Hippocampal formation (tissue), 2 donors: Measurements from ENCODE around the gene SKIC8.

Source experiments
- DNase-seq, 2 donors: peaks; one replicate each; lab custom pipeline; 2025; lab: John Stamatoyannopoulos, UW

SKIC8 gene

DNA sequence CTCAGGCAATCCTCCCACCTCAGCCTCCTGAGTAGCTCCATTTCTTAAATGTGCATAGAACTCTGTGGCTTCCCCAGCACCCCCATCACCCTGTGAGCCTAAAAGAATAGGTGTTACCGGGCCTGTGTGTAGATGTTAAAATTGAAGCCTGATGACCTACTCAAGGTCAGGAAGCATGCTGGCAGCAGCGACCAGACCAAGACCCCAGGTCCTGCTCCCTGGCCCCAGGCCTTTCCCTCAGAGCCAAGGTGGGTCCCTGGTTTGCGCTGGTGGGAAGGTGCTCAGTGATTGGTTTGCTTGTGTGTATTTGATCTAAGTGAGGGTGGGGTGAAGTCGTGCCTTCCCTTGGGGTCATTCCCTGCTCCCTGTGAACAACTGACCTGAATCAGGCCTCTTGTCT lies 22.4 kb upstream of the SKIC8 start:
- DNase-seq: no peak

DNA sequence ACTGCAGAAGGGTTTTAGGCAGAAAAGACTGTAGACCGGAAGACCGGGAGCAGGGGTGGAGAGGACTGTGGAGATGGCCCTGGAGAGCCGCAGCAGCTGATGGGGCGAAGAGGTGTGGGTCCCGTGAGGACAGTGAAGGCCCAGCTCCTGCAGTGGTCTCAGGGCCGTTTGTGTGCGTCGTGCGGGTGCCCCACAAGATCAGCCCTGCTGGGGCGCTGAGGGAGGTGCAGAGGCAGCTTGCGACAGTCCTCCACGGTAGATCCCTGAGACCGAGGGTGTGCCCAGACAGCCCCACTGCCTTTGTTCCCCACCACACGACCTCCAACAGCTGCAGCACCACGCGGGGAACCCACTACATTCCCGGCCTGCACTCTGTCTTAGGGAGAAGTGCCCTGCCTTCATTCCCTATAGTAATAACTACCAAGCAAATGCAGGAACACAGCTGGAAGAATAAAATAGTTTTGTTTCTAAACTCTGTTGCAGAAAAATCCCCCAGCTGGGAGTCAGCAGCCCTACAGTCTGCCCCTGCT lies 21.7 kb upstream of the SKIC8 start:
- DNase-seq: no peak

DNA sequence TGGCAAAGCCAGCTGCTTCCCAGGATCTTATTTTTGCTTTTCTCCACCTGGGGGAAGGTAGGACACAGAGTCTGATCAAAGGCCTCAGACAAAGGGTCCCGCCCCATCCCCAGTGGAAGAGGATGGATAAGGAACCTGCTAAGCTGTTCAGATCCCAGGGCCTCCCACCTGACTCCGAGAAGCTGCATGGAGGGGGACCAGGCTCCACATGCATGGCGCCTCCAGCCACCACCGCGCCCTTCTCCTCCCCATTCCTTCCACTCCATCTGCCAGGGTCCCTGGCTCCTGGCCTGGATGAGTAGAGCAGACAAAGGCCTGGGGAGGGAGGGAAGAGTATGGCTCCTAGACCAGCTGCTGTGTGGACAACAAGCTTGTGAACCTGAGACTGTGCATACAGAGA lies 20.8 kb upstream of the SKIC8 start:
- no peak for DNase-seq

DNA sequence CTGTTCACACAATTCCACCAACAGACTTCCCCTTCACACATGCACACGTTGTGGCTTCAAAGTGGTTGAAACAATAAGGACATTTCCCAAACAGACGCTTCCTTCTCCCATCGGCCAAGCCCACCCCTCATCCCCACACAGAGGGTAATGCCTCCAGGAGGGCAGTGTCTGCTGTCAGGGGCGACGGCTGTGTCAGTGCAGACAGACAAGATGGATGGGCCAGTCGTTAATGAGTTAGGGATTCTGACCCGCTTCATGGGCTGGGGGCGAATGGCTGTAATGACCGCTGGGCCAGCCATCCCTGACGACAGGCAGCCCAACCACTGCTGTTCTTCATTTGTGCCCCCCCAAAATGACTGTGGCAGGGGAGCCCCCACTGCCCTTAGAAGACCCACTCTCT lies 20.2 kb upstream of the SKIC8 start:
- DNase-seq: no peak

DNA sequence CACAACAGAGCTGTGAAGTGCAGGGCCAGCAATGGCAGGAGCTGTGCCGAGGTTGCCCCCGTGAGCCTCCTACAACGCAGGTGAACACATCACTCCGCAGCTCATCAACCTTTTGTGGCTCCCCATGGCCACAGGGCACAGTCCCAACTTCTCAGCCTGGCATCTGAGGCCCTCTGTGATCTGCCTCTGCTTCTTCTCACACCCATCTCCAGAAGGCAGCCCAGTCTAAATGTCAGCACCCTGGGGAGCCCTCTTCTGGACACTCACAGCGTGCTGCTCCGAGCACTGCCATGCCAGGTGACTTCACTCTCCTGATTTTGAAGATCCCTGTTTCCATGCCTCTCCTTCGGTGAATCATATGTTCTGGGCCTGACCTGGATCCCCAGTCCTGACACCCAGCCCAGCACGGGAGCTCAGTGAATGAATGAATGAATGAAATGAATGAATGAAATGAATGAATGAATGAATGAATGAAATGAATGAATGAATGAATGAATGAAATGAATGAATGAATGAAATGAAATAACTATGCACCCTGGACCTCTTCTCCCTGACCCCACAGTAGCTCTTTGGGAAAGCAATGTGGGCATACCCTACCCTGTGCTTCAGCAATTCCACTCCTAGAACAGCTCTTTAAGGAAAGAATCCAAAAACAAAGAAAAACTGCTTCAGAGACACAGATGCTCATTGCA lies 17.9 kb upstream of the SKIC8 start:
- DNase-seq: no peak

DNA sequence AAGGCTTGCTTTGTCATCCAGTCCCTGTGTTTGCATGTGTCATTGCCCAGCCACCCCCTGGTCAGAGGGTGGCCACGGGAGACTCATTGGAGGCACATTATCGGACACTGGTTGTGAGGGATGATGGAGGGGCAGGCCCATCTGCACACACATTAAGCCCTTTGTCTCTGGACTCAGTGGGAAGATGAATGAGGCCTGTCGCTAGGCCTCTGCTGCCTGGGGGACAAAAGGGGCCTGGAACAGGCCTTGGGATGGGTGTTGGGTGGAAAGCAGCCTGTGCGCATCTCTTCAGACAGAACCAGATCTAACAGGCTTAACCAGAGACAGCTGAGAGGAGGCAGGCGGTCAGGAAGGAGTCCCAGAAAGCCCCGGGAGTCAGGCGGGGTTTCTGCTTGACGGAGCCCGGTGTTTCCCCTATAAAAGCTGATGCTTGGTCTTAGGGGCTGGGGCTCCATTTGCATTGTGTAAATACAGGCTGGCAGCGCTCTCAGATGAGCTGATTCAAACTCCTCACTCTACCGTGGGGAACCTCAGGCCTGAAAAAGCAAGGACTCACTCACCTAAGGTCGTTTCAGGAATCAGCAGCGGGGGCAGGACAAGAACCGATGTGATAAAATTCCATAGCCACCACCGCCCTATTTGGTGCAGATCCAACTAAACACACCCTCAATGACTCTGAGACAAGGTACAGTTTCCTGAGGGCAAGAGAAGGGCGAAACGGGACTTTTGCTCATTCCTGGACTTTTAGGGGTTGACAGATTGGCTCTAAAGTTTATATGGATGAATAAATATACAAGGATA lies 17.1 kb upstream of the SKIC8 start:
- peak; percentile 60 to 82 for DNase-seq

DNA sequence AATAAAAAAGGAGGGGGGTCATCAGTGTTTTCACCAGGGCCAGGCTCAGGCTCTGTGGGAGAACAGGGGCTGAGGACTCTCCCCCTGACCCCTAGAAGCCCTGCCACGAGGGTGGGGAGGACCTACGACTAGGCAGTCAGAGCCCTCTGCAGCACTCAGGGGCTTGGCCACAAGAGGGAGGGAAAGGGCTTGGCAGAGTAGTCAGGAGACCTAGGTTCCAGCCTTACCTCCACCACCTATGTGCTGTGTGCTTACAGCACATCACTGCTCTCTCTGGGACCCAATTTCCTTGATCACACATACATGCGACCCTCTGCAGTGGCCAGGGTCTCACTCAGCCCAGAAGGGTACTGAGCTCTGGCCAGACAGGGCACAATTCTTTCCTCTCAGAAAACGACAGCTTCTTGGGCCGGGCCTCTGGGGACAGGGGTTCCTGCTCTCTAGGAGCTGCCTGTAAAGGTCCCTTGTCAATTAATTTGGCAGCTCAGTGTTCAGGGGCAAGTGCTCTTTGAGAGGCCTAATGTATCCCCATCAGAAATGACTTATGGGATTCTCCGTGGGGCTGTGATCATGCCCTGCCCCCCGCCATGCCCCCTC lies 16.4 kb upstream of the SKIC8 start:
- no peak for DNase-seq

DNA sequence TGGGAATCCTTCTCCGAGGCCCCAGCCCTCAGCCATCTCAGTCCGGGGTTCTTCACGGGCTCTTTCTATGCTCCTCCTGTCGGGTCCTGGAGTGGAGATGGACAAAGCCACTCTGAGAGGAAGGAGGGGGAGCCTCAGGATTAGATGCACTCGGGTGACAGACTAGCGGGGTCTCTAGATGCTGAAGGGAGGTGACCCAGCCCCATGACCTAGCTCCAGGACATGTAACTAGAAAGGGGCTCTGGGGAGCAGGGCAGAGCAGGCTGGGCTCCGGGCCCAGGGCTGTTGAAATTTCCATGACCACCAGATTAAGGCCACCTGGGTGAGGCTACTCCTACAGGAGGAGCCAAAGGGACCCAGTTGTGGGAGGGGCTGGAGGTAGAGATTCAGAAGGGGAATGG lies 14.8 kb upstream of the SKIC8 start:
- no peak for DNase-seq

DNA sequence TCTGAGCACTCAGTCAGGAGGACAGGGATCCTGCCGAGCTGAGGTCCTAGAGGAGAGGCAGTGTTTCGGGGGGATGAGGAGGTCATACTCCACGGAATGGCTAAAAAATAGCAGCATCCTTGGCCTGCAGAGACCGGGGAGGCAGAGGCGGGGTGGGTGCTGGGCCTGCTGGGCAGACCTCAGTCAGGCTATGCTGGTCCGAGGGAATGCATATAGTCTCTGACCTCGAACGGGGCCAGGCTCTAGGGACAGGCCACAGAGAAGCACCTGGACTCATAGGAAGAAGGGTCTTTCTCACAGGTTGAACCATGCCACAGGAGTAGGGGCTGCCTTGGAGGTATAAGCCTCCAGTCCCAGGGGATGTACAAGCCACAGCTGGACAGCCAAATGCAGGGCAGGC lies 14.0 kb upstream of the SKIC8 start:
- no peak for DNase-seq

DNA sequence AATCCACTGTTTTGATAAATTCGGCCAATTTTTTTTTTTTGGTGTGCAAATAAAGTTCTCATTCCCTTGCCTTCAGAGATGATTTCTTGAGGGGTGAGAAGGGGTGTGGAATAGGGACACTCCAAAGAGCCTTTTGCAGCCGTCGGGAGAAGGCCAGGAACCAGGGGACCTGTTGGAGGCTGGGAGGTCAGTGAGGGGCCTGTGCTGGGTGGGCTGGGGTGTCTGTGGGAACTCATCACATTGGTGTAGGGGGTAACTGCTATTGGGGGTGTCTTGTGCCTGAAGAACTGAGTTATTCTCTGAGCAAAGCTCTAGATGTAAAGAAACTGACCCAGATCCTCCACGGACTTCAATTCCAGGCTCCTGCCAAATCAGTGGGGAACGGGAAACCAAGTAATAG lies 13.5 kb upstream of the SKIC8 start:
- no peak for DNase-seq

DNA sequence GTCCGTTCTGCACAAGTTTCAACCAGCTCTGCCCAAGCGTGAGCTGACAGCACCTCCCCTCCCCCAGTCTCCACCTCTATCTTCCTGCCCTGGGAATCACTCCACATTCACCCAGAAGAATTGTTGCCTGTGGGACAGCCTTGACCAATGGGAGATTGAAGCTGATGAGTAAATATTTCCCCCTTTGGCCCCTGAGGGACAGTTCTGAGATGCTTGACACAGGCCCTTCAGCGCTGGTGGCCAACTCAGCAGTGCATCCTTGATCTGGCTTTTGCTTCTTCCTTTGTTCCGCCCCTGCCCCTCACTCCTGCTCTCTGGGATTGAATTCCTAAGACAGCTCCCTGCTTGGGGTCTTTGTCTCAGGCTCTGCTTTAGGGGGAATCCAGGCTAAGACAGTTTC lies 13.1 kb upstream of the SKIC8 start:
- no peak for DNase-seq

DNA sequence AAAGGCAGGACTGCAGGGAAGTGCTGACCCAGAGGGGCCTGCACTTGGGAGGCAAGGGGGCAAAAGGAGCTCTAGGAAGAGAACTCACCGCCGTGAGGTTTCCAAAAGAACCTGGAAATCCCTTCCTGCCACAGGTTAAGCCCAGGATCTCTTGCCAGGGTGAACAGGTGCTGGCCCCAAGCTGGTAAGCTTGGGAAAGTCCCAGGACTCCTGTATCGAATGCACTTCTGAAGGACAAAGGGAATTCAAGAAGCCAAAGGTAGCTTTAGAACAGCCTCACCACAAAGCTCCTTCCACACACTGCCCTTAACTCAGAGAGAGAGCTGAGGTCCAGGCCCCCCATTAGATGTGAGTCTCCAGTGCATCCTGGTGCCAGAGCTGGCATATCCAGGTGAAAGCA lies 11.9 kb upstream of the SKIC8 start:
- no peak for DNase-seq

DNA sequence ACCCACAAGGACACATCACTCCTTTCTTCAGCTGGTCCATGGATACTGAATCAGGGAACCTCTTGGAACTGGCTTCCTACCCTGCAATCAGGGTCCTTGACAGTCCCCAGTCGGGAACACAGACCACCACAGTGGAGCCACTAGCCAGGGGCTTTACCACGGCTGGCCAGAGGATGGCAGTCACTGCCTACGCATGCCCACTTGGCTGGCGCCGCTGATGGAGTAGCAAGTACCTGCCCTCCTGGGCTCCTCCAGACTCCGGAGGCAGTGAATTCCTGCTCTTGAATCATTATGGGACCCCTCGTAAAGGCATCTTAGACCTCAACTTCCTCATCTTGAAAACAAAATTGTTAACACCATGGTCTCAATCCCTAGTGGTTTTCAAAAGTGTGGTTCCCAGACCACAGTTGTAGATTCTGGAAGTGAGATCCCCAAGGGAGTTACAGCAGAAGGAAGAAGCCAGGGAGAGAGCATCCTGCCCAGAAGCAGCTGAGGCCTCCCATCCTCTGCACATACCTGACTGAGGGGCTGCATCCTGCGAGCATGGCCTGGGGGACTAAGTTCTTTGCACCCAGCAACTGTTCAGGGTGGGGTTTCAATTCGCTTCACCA lies 9.1 kb upstream of the SKIC8 start:
- peak; percentile 34 to 57 for DNase-seq

DNA sequence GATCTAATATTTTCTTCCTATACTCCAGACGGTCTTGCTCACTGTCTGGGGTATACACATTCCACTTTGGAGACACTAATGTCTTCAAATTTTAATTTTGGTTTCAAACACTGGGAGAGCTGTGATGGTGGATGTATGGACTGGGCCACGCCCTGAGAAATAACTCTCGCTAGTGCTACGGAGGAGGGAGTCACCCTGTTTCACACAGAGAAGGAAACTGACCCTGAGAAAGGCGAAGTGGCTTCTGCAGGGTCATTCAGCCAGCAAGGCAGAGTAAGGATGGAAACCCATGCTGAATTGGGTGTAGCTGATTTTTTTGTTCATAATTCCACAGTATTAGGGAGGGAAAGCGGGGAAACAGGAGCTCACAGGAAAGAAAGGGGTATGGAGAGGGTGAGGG lies 8.6 kb upstream of the SKIC8 start:
- no peak for DNase-seq

DNA sequence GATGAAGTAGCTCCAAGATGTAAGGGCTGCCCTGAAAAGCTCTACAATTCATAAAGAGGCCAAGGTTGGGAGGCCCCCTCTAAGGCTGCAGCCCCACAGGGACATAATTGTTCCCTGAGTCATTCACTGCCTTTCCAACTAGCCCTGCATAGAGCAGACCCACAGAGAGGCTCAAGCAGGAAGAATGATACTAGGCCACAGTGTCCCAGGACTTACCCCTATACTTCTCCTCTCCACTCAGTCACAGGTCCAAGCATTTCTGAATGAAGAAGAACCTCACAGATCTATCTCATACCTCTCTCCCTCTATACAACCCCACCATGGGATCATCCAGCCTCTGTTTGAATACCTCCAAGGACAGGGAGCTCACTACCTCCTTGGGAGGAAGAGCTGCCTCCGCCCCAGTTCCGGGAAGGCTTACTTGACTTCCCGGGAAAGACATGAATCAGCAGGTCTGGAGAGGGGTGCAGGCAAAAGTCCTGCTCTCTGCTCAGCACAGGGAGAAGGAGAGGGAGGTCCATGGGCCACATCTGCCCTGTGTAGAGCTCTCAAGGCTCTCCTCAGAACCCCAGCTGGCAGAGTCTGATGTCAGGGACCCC lies 6.9 kb upstream of the SKIC8 start:
- no peak for DNase-seq

DNA sequence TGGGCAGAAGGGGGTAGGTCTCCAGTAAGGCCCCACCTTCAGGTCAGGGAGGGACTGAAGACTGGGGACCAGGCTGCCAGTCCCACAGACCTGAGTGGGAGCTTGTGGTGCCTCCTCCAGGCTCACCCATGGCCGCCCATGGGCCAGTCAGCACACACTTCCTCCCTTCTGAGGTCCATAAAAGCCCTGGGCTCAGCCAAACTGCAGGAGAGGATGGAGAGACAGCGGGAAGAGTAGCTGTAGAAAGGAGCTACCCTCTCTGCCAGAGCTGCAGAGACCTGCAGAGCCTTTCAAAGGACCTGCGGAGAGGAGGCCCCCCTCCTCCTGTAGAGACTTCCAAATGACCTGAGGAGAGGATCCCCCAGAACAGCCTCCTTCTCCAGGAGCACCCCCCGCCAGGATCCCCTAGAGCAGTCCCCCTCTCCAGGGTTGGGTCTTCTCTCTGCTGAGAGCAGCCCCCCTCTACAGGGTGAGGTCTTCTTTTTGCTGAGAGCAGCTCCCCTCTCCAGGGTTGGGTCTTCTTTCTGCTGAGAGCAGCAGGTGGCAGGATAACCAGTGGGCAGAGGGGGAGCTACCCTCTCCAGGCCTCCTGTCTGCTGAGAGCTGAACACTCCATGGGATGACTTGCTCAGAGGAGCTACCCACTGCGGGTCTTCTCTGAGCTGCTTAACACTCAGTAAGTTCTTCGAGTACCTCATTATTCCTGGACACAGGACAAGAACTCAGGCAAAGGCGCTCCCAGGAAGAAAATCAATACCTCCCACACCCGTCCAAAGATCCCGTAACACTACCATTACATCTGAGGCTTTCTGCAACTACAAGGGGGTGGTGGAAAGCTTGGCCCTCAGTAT lies 5.0 kb upstream of the SKIC8 start:
- DNase-seq: no peak

DNA sequence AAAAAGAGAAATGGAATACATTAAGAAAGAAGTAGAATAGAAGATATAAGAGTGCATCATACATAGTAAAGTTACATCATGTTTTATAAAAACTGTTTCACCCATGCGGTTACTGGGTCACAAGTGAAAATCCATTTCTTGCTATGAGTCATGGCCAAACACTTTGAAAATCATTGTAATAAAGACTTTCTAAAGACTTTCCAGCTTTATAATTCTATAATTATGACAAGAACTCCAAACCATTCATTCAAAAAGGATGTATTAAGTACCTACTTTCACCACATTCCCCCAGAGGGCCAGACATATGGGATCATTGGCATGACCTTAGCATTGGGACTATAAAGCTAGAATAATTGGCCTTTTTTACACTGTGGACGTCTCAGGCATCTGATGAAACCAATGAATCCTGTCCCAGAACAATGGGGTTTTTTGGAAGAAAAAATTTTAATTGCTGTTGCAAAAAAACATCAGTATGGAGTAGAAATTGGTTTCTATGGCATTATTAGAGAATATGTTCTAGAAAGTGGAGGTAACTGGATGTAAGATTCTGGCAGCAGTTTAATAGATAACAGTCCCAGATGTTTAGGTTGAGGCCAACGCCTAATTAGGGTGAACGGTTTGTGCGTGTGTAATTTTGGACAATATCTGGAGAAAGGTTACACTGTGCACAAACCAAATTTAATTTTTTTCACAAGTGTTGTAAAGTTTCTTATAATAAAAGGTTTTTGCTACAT lies 3.3 kb upstream of the SKIC8 start:
- no peak for DNase-seq

DNA sequence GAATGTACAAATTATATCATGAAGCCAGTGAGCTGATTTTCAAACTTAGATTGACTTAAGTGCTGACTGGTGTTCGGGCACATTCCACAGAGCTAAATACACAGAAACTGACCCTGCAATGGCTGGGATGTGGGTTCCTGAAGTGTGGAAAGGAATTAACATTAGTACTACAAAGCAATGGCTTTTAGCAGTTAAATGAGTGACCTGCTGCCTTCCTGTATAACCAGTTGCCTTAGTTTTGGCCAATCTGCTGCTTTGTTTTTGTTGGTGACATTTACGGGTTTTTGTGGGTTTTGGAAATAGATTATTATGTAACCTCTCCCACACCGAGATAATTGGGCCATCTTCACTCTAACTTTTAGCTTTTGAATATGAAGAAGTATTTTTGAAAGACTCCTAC lies 2.4 kb upstream of the SKIC8 start:
- DNase-seq: no peak

DNA sequence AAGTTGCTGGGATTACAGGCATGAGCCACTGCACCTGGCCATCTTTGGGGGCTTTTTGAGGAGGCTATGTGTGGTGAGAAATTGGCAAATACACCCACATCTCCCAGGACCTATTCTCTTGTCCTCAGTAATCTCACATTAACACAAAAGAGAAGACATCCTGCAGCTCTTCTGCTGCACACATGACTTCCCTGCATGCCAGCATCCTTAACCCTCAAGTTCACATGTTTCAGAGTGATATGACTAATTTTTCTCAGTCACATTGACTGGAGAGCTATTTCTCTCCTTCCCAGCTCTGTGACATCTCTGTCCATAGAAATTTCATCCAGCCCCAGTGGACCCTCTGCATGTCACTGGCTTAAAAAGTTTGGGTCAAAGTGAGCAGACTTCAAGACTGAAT lies 1.9 kb upstream of the SKIC8 start:
- no peak for DNase-seq

DNA sequence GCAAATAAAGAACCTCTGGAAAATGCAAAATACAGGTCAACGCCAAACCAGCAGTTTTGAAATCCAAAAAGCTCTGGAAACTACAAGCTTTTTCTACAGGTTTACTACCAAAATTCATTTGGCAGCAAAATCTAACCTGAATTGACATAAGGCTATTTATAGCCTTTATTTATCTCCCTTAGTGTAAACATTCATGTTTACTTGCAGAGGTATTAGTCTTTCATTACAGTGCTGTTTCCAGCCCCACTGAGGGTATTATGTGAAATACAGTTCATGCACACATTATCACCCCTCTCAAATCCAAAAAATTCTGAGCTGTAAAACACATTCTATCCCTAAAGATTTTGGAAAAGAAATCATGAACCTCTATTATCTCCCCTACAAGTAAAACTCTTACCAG lies 7.2 kb downstream of the SKIC8 start:
- DNase-seq: no peak

DNA sequence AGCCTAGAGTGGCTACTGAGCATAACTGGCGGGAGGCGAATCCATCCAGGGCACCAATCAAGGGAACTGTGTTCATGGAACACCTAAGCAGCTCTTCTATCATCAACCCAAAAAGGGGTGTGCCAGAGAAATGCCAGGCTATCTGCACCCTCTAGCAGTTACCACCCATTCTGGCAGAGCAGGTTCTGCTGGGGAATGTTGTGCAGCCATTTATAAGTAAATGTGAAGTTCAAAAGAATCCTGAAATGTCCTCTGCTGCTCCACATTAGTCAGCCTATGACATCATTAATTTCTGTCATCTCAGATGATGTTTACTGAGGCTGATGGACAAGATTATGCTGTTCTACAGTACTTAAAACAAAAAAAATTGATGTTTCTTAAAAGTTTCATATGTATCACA lies 7.7 kb downstream of the SKIC8 start:
- no peak for DNase-seq
